ENCODE results near the gene CDH23. TPM values are rescaled to one million over a fixed set of nuclear protein-coding genes. Genes with fewer than 3 reads are reported as not detected.

The CDH23 gene
- total RNA-seq, 2 donors from 2014 or later, result 1.4 to 1.6 TPM

- Histone ChIP-seq H3K9me3 (no peaks in the 10 kb centered on the region), H3K4me1 (no peaks in the 10 kb centered on the region), H3K27me3 (no peaks in the 10 kb centered on the region), H3K4me3 (no peak overlapping the region), H3K27ac (no peak overlapping the region), H3K36me3 (no peaks in the 10 kb centered on the region), H3K9ac (ENCODE audit: low read depth in 2 of 2, low read length in 2 of 2) (no peak overlapping the region)
- intact Hi-C loops (cut with DNase I), result no loop called here
- TF ChIP-seq CTCF (IDR thresholded peaks at IDR 0.05), result no peak
- no peak for DNase-seq
These were observed 183.7 kb downstream of the CDH23 start for GRCh38 chr10:71580415-71580814.

GRCh38 chr10:71580926-71581325 is 184.2 kb downstream of the CDH23 start:
- DNase-seq, result no peak
- no peaks in the 10 kb centered on the region for H3K4me1 ChIP-seq
- TF ChIP-seq CTCF (IDR thresholded peaks at IDR 0.05), result no peak
- no peaks in the 10 kb centered on the region for H3K27me3 ChIP-seq
- H3K9ac ChIP-seq (ENCODE audit: low read depth in 2 of 2, low read length in 2 of 2), result no peak overlapping the region
- no peak overlapping the region for H3K27ac ChIP-seq
- H3K9me3 ChIP-seq, result no peaks in the 10 kb centered on the region
- intact Hi-C loops (cut with DNase I), result no loop called here
- H3K4me3 ChIP-seq, result no peak overlapping the region
- no peaks in the 10 kb centered on the region for H3K36me3 ChIP-seq

- DNase-seq, result no peak
- Histone ChIP-seq H3K4me3 (no peak overlapping the region), H3K4me1 (no peaks in the 10 kb centered on the region), H3K9me3 (no peaks in the 10 kb centered on the region), H3K36me3 (no peaks in the 10 kb centered on the region), H3K9ac (ENCODE audit: low read depth in 2 of 2, low read length in 2 of 2) (no peak overlapping the region), H3K27ac (no peak overlapping the region), H3K27me3 (no peaks in the 10 kb centered on the region)
- intact Hi-C loops (cut with DNase I), result no loop called here
- TF ChIP-seq CTCF (IDR thresholded peaks at IDR 0.05), result no peak
These were observed 184.7 kb downstream of the CDH23 start for GRCh38 chr10:71581376-71581775.

GRCh38 chr10:71582019-71582418 is 185.3 kb downstream of the CDH23 start:
- no peaks in the 10 kb centered on the region for H3K4me1 ChIP-seq
- H3K4me3 ChIP-seq, result no peak overlapping the region
- intact Hi-C loops (cut with DNase I), result no loop called here
- H3K9me3 ChIP-seq, result no peaks in the 10 kb centered on the region
- TF ChIP-seq CTCF (IDR thresholded peaks at IDR 0.05), result no peak
- no peak overlapping the region for H3K27ac ChIP-seq
- DNase-seq, result no peak
- H3K27me3 ChIP-seq, result no peaks in the 10 kb centered on the region
- H3K9ac ChIP-seq (ENCODE audit: low read depth in 2 of 2, low read length in 2 of 2), result no peak overlapping the region
- no peaks in the 10 kb centered on the region for H3K36me3 ChIP-seq

GRCh38 chr10:71582506-71583475 is 186.1 kb downstream of the CDH23 start:
- Histone ChIP-seq H3K4me1 (no peaks in the 10 kb centered on the region), H3K4me3 (no peak overlapping the region), H3K9ac (ENCODE audit: low read depth in 2 of 2, low read length in 2 of 2) (no peak overlapping the region), H3K36me3 (no peaks in the 10 kb centered on the region), H3K27me3 (no peaks in the 10 kb centered on the region), H3K9me3 (no peaks in the 10 kb centered on the region), H3K27ac (no peak overlapping the region)
- no peak for DNase-seq
- TF ChIP-seq CTCF (IDR thresholded peaks at IDR 0.05), result no peak
- intact Hi-C loops (cut with DNase I), result no loop called here

All from colonic mucosa (tissue), 4 donors.